Measurements from ENCODE around the gene ATXN10.

GRCh38 chr22:45644714-45645113 lies 26.9 kb upstream of the ATXN10 start:
- TF ChIP-seq CTCF (IDR thresholded peaks at IDR 0.05): no peak
- no peak for TF ChIP-seq POLR2AphosphoS5 (IDR thresholded peaks at IDR 0.05)
- no peak for TF ChIP-seq POLR2A (IDR thresholded peaks at IDR 0.05)
- no peak for TF ChIP-seq EP300 (IDR thresholded peaks at IDR 0.05)
